ENCODE data around the gene SCAMP5.

GRCh38 chr15:75021341-75021740 lies 26.0 kb downstream of the SCAMP5 start:
- TF ChIP-seq CTCF (optimal IDR thresholded peaks at IDR 0.05 in 1 of 3, IDR thresholded peaks at IDR 0.05 in 1 of 3, conservative IDR thresholded peaks at IDR 0.05 in 1 of 3; ENCODE audit: extremely low read depth in 1 of 3, insufficient read depth in 2 of 3, low read length in 3 of 3): no peak
- TF ChIP-seq EZH2 (IDR thresholded peaks at IDR 0.05; ENCODE audit: low read length): no peak

Measured in keratinocyte (primary cell).